ENCODE results near the gene KIF26A. TPM values are rescaled to one million over a fixed set of nuclear protein-coding genes. Genes with fewer than 3 reads are reported as not detected.

The KIF26A gene
- total RNA-seq, 1 donor from 2014 or later, result 1.4 TPM

GRCh38 chr14:104222396-104223036, 84.1 kb downstream of the KIF26A start:
- Histone ChIP-seq H4K20me1 (ENCODE audit: insufficient read depth, low read length) (no peaks in the 10 kb centered on the region), H3K4me1 (ENCODE audit: insufficient read depth, low read length) (no peaks in the 10 kb centered on the region), H3K4me2 (ENCODE audit: low read length) (no peak overlapping the region), H3K9ac (ENCODE audit: low read length) (no peak overlapping the region), H3K27me3 (ENCODE audit: insufficient read depth, low read length) (no peaks in the 10 kb centered on the region), H3K4me3 (ENCODE audit: insufficient read depth, low read depth, low read length) (no peak overlapping the region), H2AFZ (ENCODE audit: low read depth, low read length) (no peak overlapping the region), H3K36me3 (ENCODE audit: insufficient read depth, low read length) (no peaks in the 10 kb centered on the region), H3K9me3 (ENCODE audit: insufficient read depth, low read depth, low read length) (no peaks in the 10 kb centered on the region), H3K79me2 (ENCODE audit: insufficient read depth, low read length) (no peaks in the 10 kb centered on the region), H3K27ac (ENCODE audit: low read depth, low read length) (no peak overlapping the region)
- Mint-ChIP-seq H3K4me3 (ENCODE audit: unreplicated experiment) (no peak overlapping the region), H3K9me3 (ENCODE audit: unreplicated experiment) (no peaks in the 10 kb centered on the region), H3K27ac (ENCODE audit: unreplicated experiment) (no peak overlapping the region), H3K4me1 (ENCODE audit: low read depth, unreplicated experiment) (peaks cover 2% of the 10 kb centered on the region), H3K36me3 (ENCODE audit: low read depth, unreplicated experiment) (no peaks in the 10 kb centered on the region), H3K27me3 (ENCODE audit: low read depth, unreplicated experiment) (peaks cover 33% of the 10 kb centered on the region)
- FAIRE-seq (no peak), DNase-seq (ENCODE audit: low read depth) (no peak)
- TF ChIP-seq CTCF (IDR thresholded peaks at IDR 0.05; ENCODE audit: insufficient read depth, low read depth, low read length), result no peak
- TF ChIP-seq EZH2 (IDR thresholded peaks at IDR 0.05; ENCODE audit: insufficient read depth, low read length), result no peak

GRCh38 chr14:104223101-104224041, 85.0 kb downstream of the KIF26A start:
- no peaks in the 10 kb centered on the region for H3K36me3 Mint-ChIP-seq (ENCODE audit: low read depth, unreplicated experiment)
- H3K4me3 ChIP-seq (ENCODE audit: insufficient read depth, low read depth, low read length), result no peak overlapping the region
- no peaks in the 10 kb centered on the region for H3K79me2 ChIP-seq (ENCODE audit: insufficient read depth, low read length)
- no peaks in the 10 kb centered on the region for H4K20me1 ChIP-seq (ENCODE audit: insufficient read depth, low read length)
- no peak overlapping the region for H3K4me3 Mint-ChIP-seq (ENCODE audit: unreplicated experiment)
- H3K27ac ChIP-seq (ENCODE audit: low read depth, low read length), result no peak overlapping the region
- peaks cover 2% of the 10 kb centered on the region for H3K4me1 Mint-ChIP-seq (ENCODE audit: low read depth, unreplicated experiment)
- H3K27me3 ChIP-seq (ENCODE audit: insufficient read depth, low read length), result no peaks in the 10 kb centered on the region
- FAIRE-seq (no peak), DNase-seq (ENCODE audit: low read depth) (no peak)
- H3K36me3 ChIP-seq (ENCODE audit: insufficient read depth, low read length), result no peaks in the 10 kb centered on the region
- peaks cover 28% of the 10 kb centered on the region for H3K27me3 Mint-ChIP-seq (ENCODE audit: low read depth, unreplicated experiment)
- H3K4me1 ChIP-seq (ENCODE audit: insufficient read depth, low read length), result no peaks in the 10 kb centered on the region
- H3K27ac Mint-ChIP-seq (ENCODE audit: unreplicated experiment), result no peak overlapping the region
- H2AFZ ChIP-seq (ENCODE audit: low read depth, low read length), result no peak overlapping the region
- no peak overlapping the region for H3K4me2 ChIP-seq (ENCODE audit: low read length)
- TF ChIP-seq CTCF (IDR thresholded peaks at IDR 0.05; ENCODE audit: insufficient read depth, low read depth, low read length), result no peak
- no peak for TF ChIP-seq EZH2 (IDR thresholded peaks at IDR 0.05; ENCODE audit: insufficient read depth, low read length)
- peaks cover 3% of the 10 kb centered on the region for H3K9me3 ChIP-seq (ENCODE audit: insufficient read depth, low read depth, low read length)
- peaks cover 4% of the 10 kb centered on the region for H3K9me3 Mint-ChIP-seq (ENCODE audit: unreplicated experiment)
- H3K9ac ChIP-seq (ENCODE audit: low read length), result no peak overlapping the region

Measured in astrocyte (in vitro differentiated cells and primary cell).